Measurements from ENCODE around the gene C6orf58.
"Not testable (repeated sequence)": the region's sequence is repeated elsewhere in the genome, so short reads cannot be mapped to it uniquely, and the experiment has no call there.

Gene C6orf58

GRCh38 chr6:127593456-127593855 lies 16.5 kb downstream of the C6orf58 start:
- H3K36me3 ChIP-seq (ENCODE audit: control insufficient read depth, low read depth, low read length); H3K4me3 ChIP-seq (ENCODE audit: low read length); H3K9ac ChIP-seq (ENCODE audit: low read length); H3K27ac ChIP-seq (ENCODE audit: low read length); H3K9me3 ChIP-seq (ENCODE audit: control insufficient read depth, low read depth, low read length); H3K4me1 ChIP-seq (ENCODE audit: control insufficient read depth, low read depth, low read length); H3K27me3 ChIP-seq (ENCODE audit: control insufficient read depth, insufficient read depth, low read length): not testable (repeated sequence)

- Histone ChIP-seq H3K4me3 (ENCODE audit: low read length) (no peak overlapping the region), H3K27ac (ENCODE audit: low read length) (no peak overlapping the region), H3K36me3 (ENCODE audit: control insufficient read depth, low read depth, low read length) (no peaks in the 10 kb centered on the region), H3K9ac (ENCODE audit: low read length) (no peak overlapping the region), H3K9me3 (ENCODE audit: control insufficient read depth, low read depth, low read length) (no peaks in the 10 kb centered on the region), H3K27me3 (ENCODE audit: control insufficient read depth, insufficient read depth, low read length) (no peaks in the 10 kb centered on the region), H3K4me1 (ENCODE audit: control insufficient read depth, low read depth, low read length) (no peaks in the 10 kb centered on the region)
These were observed 29.2 kb downstream of the C6orf58 start for GRCh38 chr6:127606131-127606562.

GRCh38 chr6:127608554-127609270 lies 31.7 kb downstream of the C6orf58 start:
- Histone ChIP-seq H3K9ac (ENCODE audit: low read length) (no peak overlapping the region), H3K36me3 (ENCODE audit: control insufficient read depth, low read depth, low read length) (no peaks in the 10 kb centered on the region), H3K27ac (ENCODE audit: low read length) (no peak overlapping the region), H3K9me3 (ENCODE audit: control insufficient read depth, low read depth, low read length) (no peaks in the 10 kb centered on the region), H3K4me1 (ENCODE audit: control insufficient read depth, low read depth, low read length) (no peaks in the 10 kb centered on the region), H3K4me3 (ENCODE audit: low read length) (no peak overlapping the region), H3K27me3 (ENCODE audit: control insufficient read depth, insufficient read depth, low read length) (no peaks in the 10 kb centered on the region)

DNA sequence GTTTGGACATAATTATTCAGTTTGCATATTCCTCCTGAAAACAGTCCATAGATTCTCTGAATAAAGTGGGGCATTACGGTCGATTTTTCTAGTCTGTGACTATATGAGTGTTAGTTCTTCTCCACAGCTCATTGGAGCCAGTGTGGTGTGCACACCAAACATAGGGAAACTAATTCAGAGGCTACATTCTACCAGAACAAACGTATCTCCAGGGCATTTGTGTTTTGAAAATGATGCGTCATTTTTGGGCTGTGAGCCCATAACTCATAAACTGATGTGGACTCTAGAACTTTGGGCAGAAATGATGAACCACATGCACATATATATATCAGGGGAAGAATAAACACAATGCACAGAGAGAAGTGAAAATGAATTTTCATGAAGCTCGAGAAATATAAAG lies 41.8 kb downstream of the C6orf58 start:
- H3K27ac ChIP-seq (ENCODE audit: low read length), result no peak overlapping the region
- no peaks in the 10 kb centered on the region for H3K9me3 ChIP-seq (ENCODE audit: control insufficient read depth, low read depth, low read length)
- no peaks in the 10 kb centered on the region for H3K36me3 ChIP-seq (ENCODE audit: control insufficient read depth, low read depth, low read length)
- H3K9ac ChIP-seq (ENCODE audit: low read length), result no peak overlapping the region
- no peak overlapping the region for H3K4me3 ChIP-seq (ENCODE audit: low read length)
- H3K27me3 ChIP-seq (ENCODE audit: control insufficient read depth, insufficient read depth, low read length), result no peaks in the 10 kb centered on the region
- H3K4me1 ChIP-seq (ENCODE audit: control insufficient read depth, low read depth, low read length), result no peaks in the 10 kb centered on the region

GRCh38 chr6:127630800-127631199 lies 53.8 kb downstream of the C6orf58 start:
- no peak overlapping the region for H3K27ac ChIP-seq (ENCODE audit: low read length)
- no peaks in the 10 kb centered on the region for H3K27me3 ChIP-seq (ENCODE audit: control insufficient read depth, insufficient read depth, low read length)
- H3K9me3 ChIP-seq (ENCODE audit: control insufficient read depth, low read depth, low read length), result no peaks in the 10 kb centered on the region
- no peaks in the 10 kb centered on the region for H3K36me3 ChIP-seq (ENCODE audit: control insufficient read depth, low read depth, low read length)
- no peak overlapping the region for H3K4me3 ChIP-seq (ENCODE audit: low read length)
- no peaks in the 10 kb centered on the region for H3K4me1 ChIP-seq (ENCODE audit: control insufficient read depth, low read depth, low read length)
- no peak overlapping the region for H3K9ac ChIP-seq (ENCODE audit: low read length)

DNA sequence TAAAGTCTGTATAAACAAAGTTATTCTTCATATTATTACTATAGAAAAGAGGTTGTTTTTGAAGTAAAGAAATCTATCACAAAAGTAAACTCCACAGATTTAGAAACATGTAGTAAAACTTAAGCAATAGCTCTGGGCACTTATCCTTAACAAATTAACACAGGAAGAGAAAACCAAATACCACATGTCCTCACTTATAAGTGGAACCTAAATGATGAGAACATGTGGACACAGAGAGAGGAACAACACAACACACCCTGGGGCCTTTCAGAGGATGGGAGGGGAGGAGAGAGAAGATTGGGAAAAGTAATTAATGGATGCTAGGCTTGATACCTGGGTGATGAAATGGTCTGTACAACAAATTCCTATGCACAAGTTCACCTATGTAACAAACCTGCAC lies 57.2 kb downstream of the C6orf58 start:
- Histone ChIP-seq H3K4me3 (ENCODE audit: low read length) (no peak overlapping the region), H3K4me1 (ENCODE audit: control insufficient read depth, low read depth, low read length) (no peaks in the 10 kb centered on the region), H3K9ac (ENCODE audit: low read length) (no peak overlapping the region), H3K36me3 (ENCODE audit: control insufficient read depth, low read depth, low read length) (no peaks in the 10 kb centered on the region), H3K27me3 (ENCODE audit: control insufficient read depth, insufficient read depth, low read length) (no peaks in the 10 kb centered on the region), H3K27ac (ENCODE audit: low read length) (no peak overlapping the region), H3K9me3 (ENCODE audit: control insufficient read depth, low read depth, low read length) (no peaks in the 10 kb centered on the region)

- H3K4me1 ChIP-seq (ENCODE audit: control insufficient read depth, low read depth, low read length), result no peaks in the 10 kb centered on the region
- no peak overlapping the region for H3K27ac ChIP-seq (ENCODE audit: low read length)
- H3K9ac ChIP-seq (ENCODE audit: low read length), result no peak overlapping the region
- H3K4me3 ChIP-seq (ENCODE audit: low read length), result no peak overlapping the region
- H3K27me3 ChIP-seq (ENCODE audit: control insufficient read depth, insufficient read depth, low read length), result no peaks in the 10 kb centered on the region
- H3K9me3 ChIP-seq (ENCODE audit: control insufficient read depth, low read depth, low read length), result no peaks in the 10 kb centered on the region
- no peaks in the 10 kb centered on the region for H3K36me3 ChIP-seq (ENCODE audit: control insufficient read depth, low read depth, low read length)
These were observed 58.1 kb downstream of the C6orf58 start for GRCh38 chr6:127635091-127635490.

- Histone ChIP-seq H3K4me1 (ENCODE audit: control insufficient read depth, low read depth, low read length) (no peaks in the 10 kb centered on the region), H3K9ac (ENCODE audit: low read length) (no peak overlapping the region)
These were observed 60.9 kb downstream of the C6orf58 start for GRCh38 chr6:127637830-127638409.

More at GRCh38 chr6:127637830-127638409, 60.9 kb downstream of the C6orf58 start:
- Histone ChIP-seq H3K9me3 (ENCODE audit: control insufficient read depth, low read depth, low read length) (no peaks in the 10 kb centered on the region), H3K4me3 (ENCODE audit: low read length) (no peak overlapping the region), H3K27me3 (ENCODE audit: control insufficient read depth, insufficient read depth, low read length) (no peaks in the 10 kb centered on the region), H3K36me3 (ENCODE audit: control insufficient read depth, low read depth, low read length) (no peaks in the 10 kb centered on the region), H3K27ac (ENCODE audit: low read length) (no peak overlapping the region)
